Esophagus muscularis mucosa (tissue), 4 donors: Measurements from ENCODE around the gene CRKL. TPM values are rescaled to one million over a fixed set of nuclear protein-coding genes. Genes with fewer than 3 reads are reported as not detected.

Source experiments
- DNase-seq: peaks from one replicate; pipeline ENCODE4 v3.0.0-alpha.2; 2017; ENCODE audit errors: extremely low spot score
- H3K27ac ChIP-seq, 4 donors: fragments of 200-600 bp; sonication (generic); replicated peaks in 1 of 4; 1 replicate in 3 of 4; 2 replicates in 1 of 4; pipeline ENCODE4 v1.5.1; 2016 to 2019; ENCODE audit warnings: mild to moderate bottlenecking in 1 of 4
- H3K27me3 ChIP-seq, 4 donors: fragments of 200-600 bp; sonication (generic); one replicate each; pipeline versions ENCODE4 v1.5.1 to v1.6.0; 2016 to 2019
- H3K36me3 ChIP-seq, 4 donors: fragments of 200-600 bp; sonication (generic); one replicate each; pipeline ENCODE4 v1.5.1; 2016 to 2019
- H3K4me1 ChIP-seq, 4 donors: fragments of 200-600 bp; sonication (generic); one replicate each; pipeline ENCODE4 v1.5.1; 2016 to 2019
- H3K4me3 ChIP-seq, 4 donors: fragments of 200-600 bp; sonication (generic); 1 replicate in 2 of 4; 2 replicates in 2 of 4; pipeline ENCODE4 v1.5.1; 2016 to 2019; ENCODE audit warnings: mild to moderate bottlenecking in 4 of 4, moderate library complexity in 1 of 4
- H3K9me3 ChIP-seq, 4 donors: fragments of 200-600 bp; sonication (generic); 1 replicate in 3 of 4; 2 replicates in 1 of 4; pipeline ENCODE4 v1.5.1; 2016 to 2019
- EP300 ChIP-seq: sonication (generic); formaldehyde crosslinking; IDR thresholded peaks from one replicate; pipeline ENCODE4 v1.6.1; 2017; ENCODE audit warnings: antibody characterized with exemption
- POLR2A ChIP-seq: fragments of 450-650 bp; IDR thresholded peaks from one replicate; pipeline ENCODE4 v1.6.1; 2017; ENCODE audit warnings: antibody characterized with exemption, moderate library complexity, mild to moderate bottlenecking, low read depth
- POLR2AphosphoS5 ChIP-seq, 2 donors: sonication (generic); formaldehyde crosslinking; IDR thresholded peaks; one replicate each; pipeline ENCODE4 v1.6.1; 2017; ENCODE audit warnings: antibody characterized with exemption in 2 of 2
- WGBS: methylation state at CpG from one replicate; pipeline ENCODE4 v1.1.5; 2018; 5-methylcytosine and 5-hydroxymethylcytosine counted together
- intact Hi-C: fragments of 100-400 bp; cut with DNase I; formaldehyde crosslinking; loops from one replicate; pipeline ENCODE4 v1.15.1; 2023
- total RNA-seq, 4 donors: library from RNA; depleted of rRNA; stranded (reverse); fragments of >200 nt; gene quantifications; one replicate each; pipeline versions ENCODE4 v1.1.0 to v1.2.1, GENCODE V29; 2016
- TF ChIP-seq, protein P1 (sequence below), 3 experiments: fragments of 200-600 bp in 2 of 3; fragments of 450-650 bp in 1 of 3; sonication (generic) in 2 of 3; IDR thresholded peaks; one replicate each; pipeline ENCODE4 v1.5.1; 2017 to 2019; ENCODE audit warnings: antibody characterized with exemption in 3 of 3, mild to moderate bottlenecking in 2 of 3, moderate library complexity in 1 of 3

Gene CRKL
- total RNA-seq, 4 donors from 2014 or later: 34.9 to 56.2 (median 47.9) TPM

- Histone ChIP-seq H3K27me3 (no peaks in the 10 kb centered on the region), H3K36me3 (peaks cover 3 to 17% (median 13%) of the 10 kb centered on the region in 4 donors), H3K9me3 (no peaks in the 10 kb centered on the region), H3K27ac (no peak overlapping the region), H3K4me1 (peaks cover 18 to 63% (median 37%) of the 10 kb centered on the region in 4 donors), H3K4me3 (no peak overlapping the region)
- 82% methylated on average over 2 of the region's 2 CpGs for WGBS
- no peak for DNase-seq
- TF ChIP-seq EP300 (no peak), POLR2A (no peak), POLR2AphosphoS5 (IDR thresholded peaks at IDR 0.05) (no peak)
- TF ChIP-seq, protein P1, sequence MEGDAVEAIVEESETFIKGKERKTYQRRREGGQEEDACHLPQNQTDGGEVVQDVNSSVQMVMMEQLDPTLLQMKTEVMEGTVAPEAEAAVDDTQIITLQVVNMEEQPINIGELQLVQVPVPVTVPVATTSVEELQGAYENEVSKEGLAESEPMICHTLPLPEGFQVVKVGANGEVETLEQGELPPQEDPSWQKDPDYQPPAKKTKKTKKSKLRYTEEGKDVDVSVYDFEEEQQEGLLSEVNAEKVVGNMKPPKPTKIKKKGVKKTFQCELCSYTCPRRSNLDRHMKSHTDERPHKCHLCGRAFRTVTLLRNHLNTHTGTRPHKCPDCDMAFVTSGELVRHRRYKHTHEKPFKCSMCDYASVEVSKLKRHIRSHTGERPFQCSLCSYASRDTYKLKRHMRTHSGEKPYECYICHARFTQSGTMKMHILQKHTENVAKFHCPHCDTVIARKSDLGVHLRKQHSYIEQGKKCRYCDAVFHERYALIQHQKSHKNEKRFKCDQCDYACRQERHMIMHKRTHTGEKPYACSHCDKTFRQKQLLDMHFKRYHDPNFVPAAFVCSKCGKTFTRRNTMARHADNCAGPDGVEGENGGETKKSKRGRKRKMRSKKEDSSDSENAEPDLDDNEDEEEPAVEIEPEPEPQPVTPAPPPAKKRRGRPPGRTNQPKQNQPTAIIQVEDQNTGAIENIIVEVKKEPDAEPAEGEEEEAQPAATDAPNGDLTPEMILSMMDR (IDR thresholded peaks at IDR 0.05): no peak
- intact Hi-C loops: no loop called here
Observed at GRCh38 chr22:20945578-20945934, 28.3 kb downstream of the CRKL start.

GRCh38 chr22:20946080-20946986 is 29.1 kb downstream of the CRKL start:
- no peaks in the 10 kb centered on the region for H3K27me3 ChIP-seq
- 78% methylated on average over 7 of the region's 7 CpGs for WGBS
- H3K4me1 ChIP-seq: peaks cover 18 to 57% (median 31%) of the 10 kb centered on the region in 4 donors
- intact Hi-C loops: no loop called here
- DNase-seq: no peak
- H3K4me3 ChIP-seq: no peak overlapping the region
- no peak overlapping the region for H3K27ac ChIP-seq
- no peaks in the 10 kb centered on the region for H3K9me3 ChIP-seq
- TF ChIP-seq, protein P1 (IDR thresholded peaks at IDR 0.05): no peak
- TF ChIP-seq POLR2AphosphoS5 (IDR thresholded peaks at IDR 0.05) (no peak), POLR2A (no peak), EP300 (no peak)
- H3K36me3 ChIP-seq: peaks cover 10 to 25% (median 21%) of the 10 kb centered on the region in 4 donors

DNA sequence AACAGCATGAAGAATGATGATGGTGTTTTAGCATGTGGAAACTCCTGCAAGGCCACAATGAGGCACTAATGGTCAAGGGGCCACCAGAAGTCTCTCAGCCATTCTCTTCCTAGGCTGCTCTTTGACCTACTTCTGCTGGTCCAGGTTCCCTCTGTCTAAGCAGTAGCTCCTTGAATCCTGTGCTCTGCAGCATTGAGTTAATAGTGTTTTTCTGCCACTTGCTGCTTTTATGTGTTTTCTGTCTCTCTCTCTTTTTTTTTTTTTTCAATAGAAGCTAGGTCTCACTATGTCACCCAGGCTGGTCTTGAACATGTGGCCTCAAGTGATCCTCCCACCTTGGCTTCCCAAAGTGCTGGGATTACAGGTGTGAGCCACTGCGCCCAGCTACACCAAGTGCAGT is 29.8 kb downstream of the CRKL start:
- WGBS: 100% methylated on average over 1 of the region's 1 CpG
- Histone ChIP-seq H3K27me3 (no peaks in the 10 kb centered on the region), H3K36me3 (peaks cover 14 to 31% (median 28%) of the 10 kb centered on the region in 4 donors), H3K9me3 (no peaks in the 10 kb centered on the region), H3K27ac (no peak overlapping the region), H3K4me3 (no peak overlapping the region), H3K4me1 (peaks cover 18 to 52% (median 26%) of the 10 kb centered on the region in 4 donors)
- no peak for DNase-seq
- intact Hi-C loops: no loop called here
- TF ChIP-seq EP300 (no peak), POLR2AphosphoS5 (IDR thresholded peaks at IDR 0.05) (no peak), POLR2A (no peak)
- TF ChIP-seq, protein P1 (IDR thresholded peaks at IDR 0.05): no peak

GRCh38 chr22:20948450-20948849 is 31.2 kb downstream of the CRKL start:
- WGBS: 78% methylated on average over 5 of the region's 5 CpGs
- Histone ChIP-seq H3K4me3 (no peak overlapping the region), H3K4me1 (peaks cover 18 to 38% (median 23%) of the 10 kb centered on the region in 4 donors), H3K36me3 (peaks cover 14 to 44% (median 39%) of the 10 kb centered on the region in 4 donors), H3K9me3 (no peaks in the 10 kb centered on the region), H3K27ac (no peak overlapping the region), H3K27me3 (no peaks in the 10 kb centered on the region)
- intact Hi-C loops: no loop called here
- TF ChIP-seq, protein P1 (IDR thresholded peaks at IDR 0.05): no peak
- TF ChIP-seq POLR2AphosphoS5 (IDR thresholded peaks at IDR 0.05): no peak
- TF ChIP-seq EP300: no peak
- no peak for TF ChIP-seq POLR2A
- DNase-seq: no peak
